Activated T-helper 1 cell treated with anti-CD3 and anti-CD28 coated beads, Interleukin-12 subunit alpha, Interleukin-12 subunit beta, Interleukin-2, Interleukin-4 antibody, amounts not matched to agents 30 ng/mL and 10 ng/mL and 1 ng/mL, durations not matched to agents 14 hours and 24 hours and 36 hours (primary cell): ENCODE data around the gene PLCB2. TPM values are rescaled to one million over a fixed set of nuclear protein-coding genes. Genes with fewer than 3 reads are reported as not detected.

Source experiments
- DNase-seq: peaks from one replicate; pipeline ENCODE4 v3.0.0; 2021; ENCODE audit warnings: low spot score
- H3K27ac Mint-ChIP-seq: one replicate; pipeline ENCODE4 v1.8.0; 2021; ENCODE audit warnings: mild to moderate bottlenecking, mixed read lengths
- H3K27me3 Mint-ChIP-seq: one replicate; pipeline ENCODE4 v1.8.0; 2022; ENCODE audit warnings: mild to moderate bottlenecking, moderate library complexity, mixed read lengths; ENCODE audit not compliant: insufficient read depth
- H3K36me3 Mint-ChIP-seq: one replicate; pipeline ENCODE4 v1.8.0; 2021; ENCODE audit warnings: low read depth, mixed read lengths
- H3K4me1 Mint-ChIP-seq: one replicate; pipeline ENCODE4 v1.8.0; 2021; ENCODE audit warnings: low read depth, mixed read lengths
- H3K4me3 Mint-ChIP-seq: one replicate; pipeline ENCODE4 v1.8.0; 2021; ENCODE audit warnings: mild to moderate bottlenecking, moderate library complexity, mixed read lengths
- H3K9me3 Mint-ChIP-seq: one replicate; pipeline ENCODE4 v1.8.0; 2021; ENCODE audit warnings: mixed read lengths
- intact Hi-C: fragments of 100-400 bp; cut with micrococcal nuclease; formaldehyde crosslinking; loops from one replicate; pipeline ENCODE4 v1.15.1; 2024
- total RNA-seq: library from RNA; stranded (reverse); gene quantifications from 2 replicates; pipeline ENCODE4 v1.2.3, GENCODE V29; 2022

PLCB2 gene
- total RNA-seq, 1 donor from 2014 or later = 88.5 TPM

- Mint-ChIP-seq H3K36me3 (peaks cover 42% of the 10 kb centered on the region), H3K4me1 (peaks cover 14% of the 10 kb centered on the region), H3K9me3 (peaks cover 5% of the 10 kb centered on the region), H3K27ac (no peak overlapping the region), H3K27me3 (no peaks in the 10 kb centered on the region), H3K4me3 (no peak overlapping the region)
- intact Hi-C loops = no loop called here
- no peak for DNase-seq
These were observed 6.1 kb downstream of the PLCB2 start for GRCh38 chr15:40301467-40302179.

GRCh38 chr15:40300771-40301170 is 7.0 kb downstream of the PLCB2 start:
- intact Hi-C loops = no loop called here
- no peak for DNase-seq

GRCh38 chr15:40300367-40300766 is 7.4 kb downstream of the PLCB2 start:
- Mint-ChIP-seq H3K9me3 (peaks cover 5% of the 10 kb centered on the region), H3K27ac (no peak overlapping the region), H3K4me3 (no peak overlapping the region), H3K36me3 (peaks cover 44% of the 10 kb centered on the region), H3K27me3 (no peaks in the 10 kb centered on the region), H3K4me1 (peaks cover 4% of the 10 kb centered on the region)
- no peak for DNase-seq
- intact Hi-C loops = no loop called here

More at GRCh38 chr15:40300771-40301170, 7.0 kb downstream of the PLCB2 start:
- no peak overlapping the region for H3K27ac Mint-ChIP-seq
- peaks cover 44% of the 10 kb centered on the region for H3K36me3 Mint-ChIP-seq
- H3K27me3 Mint-ChIP-seq = no peaks in the 10 kb centered on the region
- H3K4me3 Mint-ChIP-seq = no peak overlapping the region
- H3K9me3 Mint-ChIP-seq = peaks cover 5% of the 10 kb centered on the region
- H3K4me1 Mint-ChIP-seq = peaks cover 6% of the 10 kb centered on the region

DNA sequence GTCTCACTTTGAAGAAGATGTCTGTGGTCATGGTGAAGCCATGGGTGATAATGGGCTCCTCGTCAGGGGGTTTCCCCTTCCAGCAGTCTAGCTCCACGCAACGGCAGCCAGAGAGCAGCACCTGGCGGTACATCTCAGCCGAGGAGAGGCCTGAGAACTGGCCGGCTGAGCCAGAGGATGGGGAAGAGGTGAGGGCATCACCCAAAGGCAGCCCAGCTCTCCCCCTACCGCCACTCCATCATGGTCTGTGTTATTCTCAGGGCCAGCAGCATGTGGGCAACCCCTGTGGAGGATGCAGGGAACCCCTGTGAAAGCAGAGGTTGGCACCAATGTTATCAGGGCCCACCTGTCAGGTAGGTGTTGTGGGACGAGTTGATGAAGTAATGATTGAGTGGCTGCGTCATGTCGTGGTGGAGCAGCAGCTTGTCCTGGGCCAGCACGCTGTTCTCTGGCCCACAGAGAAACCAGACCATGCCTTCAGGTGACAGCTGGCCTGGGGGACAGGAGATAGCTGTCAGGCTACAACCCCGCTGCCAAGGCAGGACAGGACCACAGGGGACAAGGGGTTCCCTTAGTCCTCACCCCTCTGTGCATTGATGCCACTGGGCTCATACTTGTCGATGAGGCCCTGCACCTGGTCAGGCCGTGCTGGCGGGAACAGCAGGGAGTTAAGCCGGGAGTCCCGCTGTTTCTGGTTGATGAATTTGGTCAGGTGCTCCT is 9.4 kb downstream of the PLCB2 start:
- Mint-ChIP-seq H3K27me3 (no peaks in the 10 kb centered on the region), H3K27ac (no peak overlapping the region), H3K4me3 (no peak overlapping the region), H3K36me3 (peaks cover 39% of the 10 kb centered on the region), H3K9me3 (peaks cover 5% of the 10 kb centered on the region), H3K4me1 (no peaks in the 10 kb centered on the region)
- no peak for DNase-seq
- intact Hi-C loops = no loop called here

- no peak for DNase-seq
- Mint-ChIP-seq H3K27ac (no peak overlapping the region), H3K27me3 (no peaks in the 10 kb centered on the region), H3K36me3 (peaks cover 41% of the 10 kb centered on the region), H3K4me1 (no peaks in the 10 kb centered on the region), H3K9me3 (peaks cover 5% of the 10 kb centered on the region), H3K4me3 (no peak overlapping the region)
- intact Hi-C loops = no loop called here
These were observed 10.4 kb downstream of the PLCB2 start for GRCh38 chr15:40297356-40297755.

DNA sequence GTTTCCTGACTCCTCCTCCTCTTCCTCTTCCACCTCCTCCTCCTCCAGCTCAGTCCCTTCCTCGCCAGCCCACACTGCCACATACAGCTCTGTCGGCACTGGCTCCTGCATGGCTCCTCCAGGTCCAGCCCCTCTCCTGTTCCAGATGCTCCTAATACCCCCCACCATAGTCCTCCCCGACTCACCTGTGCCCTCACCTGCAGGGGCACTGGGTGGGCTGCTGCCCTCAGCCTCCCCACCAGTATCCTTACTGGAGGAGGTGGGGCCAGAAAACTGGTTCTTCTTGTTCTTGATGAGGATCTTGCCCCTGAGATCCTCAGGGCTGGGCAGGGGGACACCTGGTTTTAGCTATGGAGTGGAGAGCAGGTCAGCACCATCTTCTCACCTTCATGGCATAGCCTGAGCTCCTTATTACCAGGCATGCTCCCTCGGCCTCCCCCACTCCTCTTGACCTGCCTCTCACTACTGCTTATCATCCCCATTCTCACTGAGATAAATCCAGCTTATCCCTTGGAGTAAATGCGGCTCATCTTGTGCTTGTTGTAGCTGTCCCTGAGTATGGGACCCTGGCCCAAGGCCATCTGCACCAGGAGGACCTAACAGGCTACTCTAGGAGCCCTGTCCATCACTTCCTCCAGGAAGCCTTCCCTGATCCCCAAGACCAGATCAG is 11.0 kb downstream of the PLCB2 start:
- H3K36me3 Mint-ChIP-seq = peaks cover 36% of the 10 kb centered on the region
- H3K9me3 Mint-ChIP-seq = peaks cover 5% of the 10 kb centered on the region

GRCh38 chr15:40295877-40296560 is 11.7 kb downstream of the PLCB2 start:
- no peak overlapping the region for H3K27ac Mint-ChIP-seq
- peaks cover 32% of the 10 kb centered on the region for H3K36me3 Mint-ChIP-seq
- H3K27me3 Mint-ChIP-seq = no peaks in the 10 kb centered on the region
- intact Hi-C loops = no loop called here
- no peaks in the 10 kb centered on the region for H3K4me1 Mint-ChIP-seq
- DNase-seq = no peak
- H3K9me3 Mint-ChIP-seq = peaks cover 5% of the 10 kb centered on the region
- no peak overlapping the region for H3K4me3 Mint-ChIP-seq

More for the DNA sequence above, 11.0 kb downstream of the PLCB2 start:
- no peak overlapping the region for H3K4me3 Mint-ChIP-seq
- no peak overlapping the region for H3K27ac Mint-ChIP-seq
- no peak for DNase-seq
- intact Hi-C loops = no loop called here
- no peaks in the 10 kb centered on the region for H3K4me1 Mint-ChIP-seq
- no peaks in the 10 kb centered on the region for H3K27me3 Mint-ChIP-seq

- H3K27ac Mint-ChIP-seq = no peak overlapping the region
- intact Hi-C loops = no loop called here
These were observed 12.4 kb downstream of the PLCB2 start for GRCh38 chr15:40295297-40295696.

GRCh38 chr15:40293905-40294895 is 13.5 kb downstream of the PLCB2 start:
- H3K27ac Mint-ChIP-seq = no peak overlapping the region
- H3K4me3 Mint-ChIP-seq = no peak overlapping the region
- H3K27me3 Mint-ChIP-seq = no peaks in the 10 kb centered on the region

More at GRCh38 chr15:40295297-40295696, 12.4 kb downstream of the PLCB2 start:
- Mint-ChIP-seq H3K4me3 (no peak overlapping the region), H3K27me3 (no peaks in the 10 kb centered on the region), H3K9me3 (peaks cover 5% of the 10 kb centered on the region), H3K4me1 (no peaks in the 10 kb centered on the region), H3K36me3 (peaks cover 27% of the 10 kb centered on the region)
- no peak for DNase-seq

DNA sequence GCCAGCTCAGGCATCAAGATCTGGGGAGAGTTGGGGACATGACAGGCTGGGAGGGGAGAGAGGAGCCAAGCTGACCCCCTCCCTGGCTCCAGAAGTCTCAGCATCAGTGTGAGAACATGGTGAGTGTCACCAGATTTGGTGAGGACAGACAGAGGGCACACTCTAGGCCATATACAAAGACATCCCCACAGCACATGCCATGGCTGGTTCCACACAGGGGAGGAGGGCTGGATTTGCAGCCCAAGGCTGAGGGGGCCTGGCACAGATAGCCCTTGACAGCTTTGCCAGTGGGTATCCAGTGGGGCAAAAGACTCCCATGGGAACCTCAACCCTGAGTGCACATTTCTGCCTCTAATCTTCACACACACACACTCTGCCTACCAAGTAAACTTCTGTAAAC is 14.7 kb downstream of the PLCB2 start:
- Mint-ChIP-seq H3K36me3 (peaks cover 19% of the 10 kb centered on the region), H3K9me3 (no peaks in the 10 kb centered on the region), H3K4me3 (no peak overlapping the region), H3K27me3 (no peaks in the 10 kb centered on the region), H3K4me1 (no peaks in the 10 kb centered on the region), H3K27ac (no peak overlapping the region)
- no peak for DNase-seq
- intact Hi-C loops = no loop called here

More at GRCh38 chr15:40293905-40294895, 13.5 kb downstream of the PLCB2 start:
- Mint-ChIP-seq H3K4me1 (no peaks in the 10 kb centered on the region), H3K36me3 (peaks cover 22% of the 10 kb centered on the region), H3K9me3 (no peaks in the 10 kb centered on the region)
- DNase-seq = no peak
- intact Hi-C loops = no loop called here

- no peak for DNase-seq
- Mint-ChIP-seq H3K4me3 (no peak overlapping the region), H3K36me3 (peaks cover 17% of the 10 kb centered on the region), H3K27me3 (no peaks in the 10 kb centered on the region), H3K4me1 (no peaks in the 10 kb centered on the region), H3K27ac (no peak overlapping the region), H3K9me3 (no peaks in the 10 kb centered on the region)
- intact Hi-C loops = no loop called here
These were observed 15.5 kb downstream of the PLCB2 start for GRCh38 chr15:40292246-40292645.
